HG03457 (cell line): Measurements from ENCODE around the gene TLNRD1.

ENCODE experiments used
- ATAC-seq: cut with Tn5 transposase; IDR thresholded peaks from one replicate; pipeline ENCODE4 v1.9.1; 2021; ENCODE audit warnings: moderate number of reproducible peaks; ENCODE audit not compliant: unreplicated experiment

TLNRD1 gene

DNA sequence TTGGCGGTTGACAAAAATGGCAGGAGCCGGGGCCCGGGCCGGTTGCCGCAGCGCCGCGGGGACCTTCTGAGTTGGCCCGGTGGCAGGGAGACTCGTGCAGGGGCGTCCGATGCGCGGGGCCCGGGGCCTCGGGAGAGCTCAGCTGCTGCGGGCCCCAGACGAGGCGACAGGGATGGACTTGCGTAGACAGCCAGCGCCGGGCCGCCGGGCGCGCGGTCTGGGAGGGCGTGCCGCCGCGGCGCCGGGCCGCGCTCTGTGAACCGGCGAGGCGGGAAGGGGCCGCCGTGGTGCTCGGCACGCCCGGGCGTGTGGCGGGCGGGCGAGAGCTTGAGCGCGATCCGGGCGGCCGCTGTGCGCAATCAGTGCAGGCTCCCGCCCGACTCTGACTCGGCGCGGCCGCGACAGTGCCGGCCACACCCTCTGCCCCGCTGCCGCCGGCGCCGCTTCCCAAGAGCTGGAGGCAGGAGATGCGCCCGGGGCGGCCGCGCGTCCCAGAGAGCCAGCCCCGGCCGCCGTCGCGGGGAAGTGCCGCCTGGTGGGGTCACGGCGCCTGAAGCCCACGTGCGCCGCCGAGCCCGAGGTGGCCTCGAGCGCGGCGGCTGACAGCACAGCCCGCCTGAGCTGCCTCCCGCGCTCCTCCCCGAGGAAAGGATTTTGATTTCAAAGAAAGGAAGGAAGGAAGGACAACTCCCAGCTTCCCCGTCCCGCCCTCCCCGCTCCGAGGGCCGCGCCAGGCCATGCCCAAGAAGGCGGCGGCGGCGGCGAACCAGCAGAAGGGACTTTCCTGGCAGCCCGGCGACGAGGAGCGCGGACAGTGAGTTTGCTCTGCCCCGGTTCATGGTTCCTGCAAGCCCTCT lies 657 bp downstream of the TLNRD1 start:
- ATAC-seq, result peak; percentile 24

- ATAC-seq, result no peak
Observed at GRCh38 chr15:81002009-81002330, 1.2 kb downstream of the TLNRD1 start.

DNA sequence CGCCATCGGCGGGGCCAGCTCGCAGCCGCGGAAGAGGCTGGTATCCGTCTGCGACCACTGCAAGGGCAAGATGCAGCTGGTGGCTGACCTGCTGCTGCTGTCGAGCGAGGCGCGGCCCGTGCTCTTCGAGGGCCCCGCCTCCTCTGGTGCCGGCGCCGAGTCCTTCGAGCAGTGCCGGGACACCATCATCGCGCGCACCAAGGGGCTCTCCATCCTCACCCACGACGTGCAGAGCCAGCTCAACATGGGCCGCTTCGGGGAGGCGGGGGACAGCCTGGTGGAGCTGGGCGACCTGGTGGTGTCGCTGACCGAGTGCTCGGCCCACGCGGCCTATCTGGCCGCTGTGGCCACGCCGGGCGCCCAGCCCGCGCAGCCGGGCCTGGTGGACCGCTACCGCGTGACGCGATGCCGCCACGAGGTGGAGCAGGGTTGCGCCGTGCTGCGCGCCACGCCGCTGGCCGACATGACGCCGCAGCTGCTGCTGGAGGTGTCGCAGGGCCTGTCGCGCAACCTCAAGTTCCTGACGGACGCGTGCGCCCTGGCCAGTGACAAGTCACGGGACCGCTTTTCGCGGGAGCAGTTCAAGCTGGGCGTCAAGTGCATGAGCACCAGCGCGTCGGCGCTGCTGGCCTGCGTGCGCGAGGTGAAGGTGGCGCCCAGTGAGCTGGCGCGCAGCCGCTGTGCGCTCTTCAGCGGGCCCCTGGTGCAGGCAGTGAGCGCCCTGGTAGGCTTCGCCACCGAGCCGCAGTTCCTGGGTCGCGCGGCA lies 1.8 kb downstream of the TLNRD1 start:
- no peak for ATAC-seq

DNA sequence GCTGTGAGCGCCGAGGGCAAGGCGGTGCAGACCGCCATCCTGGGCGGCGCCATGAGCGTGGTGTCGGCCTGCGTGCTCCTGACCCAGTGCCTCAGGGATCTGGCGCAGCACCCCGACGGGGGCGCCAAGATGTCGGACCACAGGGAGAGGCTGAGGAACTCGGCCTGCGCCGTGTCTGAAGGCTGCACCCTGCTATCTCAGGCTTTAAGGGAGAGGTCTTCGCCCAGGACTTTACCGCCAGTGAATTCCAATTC lies 2.3 kb downstream of the TLNRD1 start:
- no peak for ATAC-seq

DNA sequence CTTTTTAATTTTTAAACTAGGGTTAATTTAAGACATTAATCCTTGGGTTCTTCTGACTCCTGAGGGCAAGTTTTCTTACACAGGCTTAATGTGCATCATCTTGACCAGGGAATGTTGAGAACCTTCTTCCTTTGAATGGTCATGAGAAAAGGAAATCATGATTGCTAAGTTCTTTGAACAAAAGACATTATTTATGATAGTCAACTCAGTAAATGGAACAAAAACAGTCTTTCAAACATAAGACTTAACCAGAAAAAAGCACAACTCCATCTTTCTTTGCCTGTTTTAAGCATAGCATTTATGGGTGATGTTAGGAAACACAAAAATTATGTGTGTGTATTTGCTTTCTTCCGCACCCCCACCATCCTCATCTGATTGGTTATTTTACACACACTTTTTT lies 5.4 kb downstream of the TLNRD1 start:
- ATAC-seq, result no peak

GRCh38 chr15:81007428-81008064 lies 6.8 kb downstream of the TLNRD1 start:
- no peak for ATAC-seq

GRCh38 chr15:81008312-81008711 lies 7.6 kb downstream of the TLNRD1 start:
- no peak for ATAC-seq

GRCh38 chr15:81010086-81010485 lies 9.4 kb downstream of the TLNRD1 start:
- no peak for ATAC-seq

- no peak for ATAC-seq
Observed at GRCh38 chr15:81011593-81011992, 10.9 kb downstream of the TLNRD1 start.

DNA sequence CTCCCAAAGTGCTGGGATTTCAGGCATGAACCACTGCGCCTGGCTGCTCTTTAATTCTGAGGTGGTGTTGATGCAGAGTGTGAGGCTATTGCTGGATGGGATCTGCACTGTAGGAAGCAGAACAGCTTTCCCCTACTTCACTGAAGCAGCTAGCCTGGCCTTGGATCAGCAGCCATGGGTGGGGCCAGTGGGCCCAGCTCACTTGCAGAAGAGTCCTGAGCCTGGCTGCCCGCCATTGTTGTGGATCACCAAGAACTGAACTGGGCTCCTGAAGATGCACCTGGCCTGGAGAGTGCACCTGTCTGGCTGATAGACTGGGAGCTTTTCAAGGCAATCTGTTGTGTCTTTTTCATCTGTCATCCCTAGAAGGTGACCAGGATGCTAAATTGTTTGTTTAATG lies 11.9 kb downstream of the TLNRD1 start:
- ATAC-seq, result no peak

- no peak for ATAC-seq
Observed at GRCh38 chr15:81013396-81013929, 12.7 kb downstream of the TLNRD1 start.

DNA sequence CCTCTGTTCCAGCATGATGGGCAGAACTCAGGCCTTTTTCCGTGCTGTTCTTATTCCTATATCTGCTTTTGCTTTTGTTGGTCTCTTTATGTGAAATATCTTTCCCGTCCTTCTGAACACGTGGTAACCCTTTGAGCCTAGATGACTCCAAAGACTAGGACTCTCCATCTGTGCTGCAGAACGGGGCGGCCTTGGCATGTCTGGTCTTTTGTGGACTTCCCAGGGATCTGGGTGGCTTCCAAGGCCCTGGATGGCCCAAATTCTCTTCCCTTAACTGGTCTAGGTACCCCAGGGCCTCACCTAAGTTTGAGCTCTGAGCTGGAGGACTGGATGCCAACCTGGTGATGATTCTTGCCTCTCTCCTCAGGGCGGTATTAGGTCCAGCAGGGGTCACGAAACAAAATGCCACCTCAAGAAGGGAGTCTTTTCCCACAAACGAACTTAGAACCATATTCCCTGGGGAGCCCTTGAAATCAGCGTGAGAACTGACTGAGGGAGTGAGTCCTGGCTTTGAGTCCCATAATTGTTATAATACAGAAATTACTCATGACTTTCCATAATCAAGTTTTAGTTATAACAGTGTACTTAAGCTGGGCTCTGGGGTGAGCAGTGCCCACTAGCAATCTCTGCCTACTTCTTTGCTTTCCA lies 13.8 kb downstream of the TLNRD1 start:
- ATAC-seq, result no peak

- ATAC-seq, result no peak
Observed at GRCh38 chr15:81015621-81016488, 15.1 kb downstream of the TLNRD1 start.

DNA sequence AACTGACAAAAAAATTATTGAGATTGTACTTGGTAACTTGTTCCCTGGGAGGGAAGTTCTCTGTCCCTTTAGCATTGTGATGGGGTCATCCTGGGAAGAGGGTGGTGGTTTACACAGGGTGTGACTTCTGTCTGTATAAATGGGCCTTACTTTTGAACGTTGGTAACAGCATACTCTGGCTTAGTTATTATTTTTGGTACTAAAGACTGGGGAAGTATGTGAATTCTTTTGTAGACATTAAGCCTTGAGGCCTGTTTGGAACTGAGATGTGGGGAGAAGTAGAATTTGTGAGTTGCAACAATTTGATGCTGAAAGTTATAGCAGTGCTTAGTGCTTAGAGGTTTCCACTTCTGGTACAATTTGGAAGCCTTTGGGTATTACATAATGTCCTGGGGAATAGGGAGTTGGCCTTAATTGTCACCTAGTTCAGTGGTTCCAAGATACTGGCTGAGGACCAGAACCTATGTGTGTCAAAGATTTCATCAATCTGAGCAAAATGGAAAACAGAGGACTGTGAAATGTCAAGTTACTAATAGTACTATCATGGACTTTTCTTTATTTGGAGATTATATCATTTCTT lies 15.9 kb downstream of the TLNRD1 start:
- ATAC-seq, result no peak

- no peak for ATAC-seq
Observed at GRCh38 chr15:81018197-81018596, 17.5 kb downstream of the TLNRD1 start.

GRCh38 chr15:81021321-81021720 lies 20.6 kb downstream of the TLNRD1 start:
- no peak for ATAC-seq

- ATAC-seq, result peak; percentile 90
Observed at GRCh38 chr15:81023483-81024264, 23.0 kb downstream of the TLNRD1 start.

DNA sequence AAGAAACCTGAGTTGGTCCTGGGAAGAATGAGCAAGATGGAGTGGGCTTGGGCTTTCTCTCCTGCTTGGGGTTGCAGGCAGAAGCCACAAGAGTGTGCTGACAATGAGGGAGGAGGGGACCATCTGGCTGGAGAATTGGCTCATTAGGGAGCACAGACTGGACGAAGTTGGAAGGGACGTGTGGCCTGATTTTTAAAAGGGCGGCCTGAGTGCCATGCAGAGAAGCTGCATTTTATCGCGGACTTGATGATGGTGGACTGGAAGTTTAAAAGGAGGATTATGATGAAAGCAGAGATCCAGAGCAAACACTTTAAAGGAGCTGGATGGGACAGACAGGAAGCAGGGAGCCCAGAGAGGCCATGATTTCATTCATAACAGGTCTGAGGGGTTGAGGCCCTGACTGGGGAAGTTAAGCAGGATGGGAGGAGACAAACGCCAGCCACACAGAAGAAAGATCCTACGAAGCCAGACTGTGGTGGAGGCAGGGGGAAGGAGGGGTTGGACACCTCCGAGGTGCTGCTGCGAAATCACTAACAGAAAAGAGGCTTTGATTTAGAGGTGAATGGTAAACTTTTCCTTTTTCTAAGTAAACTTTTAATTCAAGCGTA lies 23.6 kb downstream of the TLNRD1 start:
- ATAC-seq, result no peak

GRCh38 chr15:81024936-81025335 lies 24.2 kb downstream of the TLNRD1 start:
- no peak for ATAC-seq
